Activated CD8-positive, alpha-beta memory T cell treated with anti-CD3 and anti-CD28 coated beads for 1 hour (primary cell): Measurements from ENCODE around the gene PTS.

Experiments used
- DNase-seq, 2 donors: peaks; one replicate each; pipeline ENCODE4 v3.0.0-alpha.2; 2020; ENCODE audit warnings: low read depth in 1 of 2; ENCODE audit errors: extremely low read depth in 1 of 2

The PTS gene

DNA sequence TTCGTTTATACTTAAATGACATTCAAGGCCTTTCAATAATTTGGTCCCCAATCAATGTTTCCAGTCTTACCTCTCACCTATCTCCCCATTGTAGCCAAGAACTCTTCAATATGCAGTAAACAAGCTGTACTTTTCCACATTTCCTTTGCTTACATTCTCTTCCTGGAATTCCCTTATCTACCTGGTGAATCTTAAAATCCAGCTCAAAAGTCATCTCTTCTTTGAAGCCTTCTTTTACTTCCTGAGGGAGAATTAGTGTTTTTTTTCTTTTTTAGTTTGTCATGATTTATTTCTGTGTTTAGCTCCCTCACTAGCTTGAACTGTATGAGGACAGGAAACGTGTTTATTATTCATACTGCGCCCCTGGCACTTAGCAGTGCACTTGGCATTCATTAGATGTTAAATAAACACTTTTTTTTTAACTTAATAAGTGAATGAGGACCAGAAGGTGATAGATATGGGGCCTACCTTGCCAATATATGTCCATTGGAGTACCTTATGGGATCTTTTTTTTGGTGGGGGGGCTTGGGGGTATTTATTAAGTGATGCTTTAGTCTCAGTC lies 4.9 kb upstream of the PTS start:
- no peak for DNase-seq

DNA sequence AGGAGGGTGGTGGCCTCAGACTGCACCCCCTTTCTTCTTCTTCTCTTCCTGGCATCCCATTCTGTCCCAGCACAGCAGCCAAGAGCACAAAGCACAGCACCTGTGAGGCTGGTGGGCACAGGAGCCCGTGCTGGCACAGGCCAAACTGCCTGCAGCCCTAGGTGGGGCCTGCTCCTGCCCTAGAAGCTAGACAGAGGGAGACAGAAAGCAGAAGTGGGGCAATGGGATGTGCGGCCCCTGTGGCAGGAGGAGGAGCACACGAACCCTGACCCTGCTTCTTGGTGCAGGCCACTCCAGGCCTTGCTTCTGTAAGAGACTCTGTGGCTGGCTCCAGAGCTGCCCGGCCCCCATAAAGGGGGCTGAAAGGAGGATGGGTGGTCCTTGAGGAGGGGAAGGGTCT lies 3.9 kb upstream of the PTS start:
- DNase-seq = no peak

DNA sequence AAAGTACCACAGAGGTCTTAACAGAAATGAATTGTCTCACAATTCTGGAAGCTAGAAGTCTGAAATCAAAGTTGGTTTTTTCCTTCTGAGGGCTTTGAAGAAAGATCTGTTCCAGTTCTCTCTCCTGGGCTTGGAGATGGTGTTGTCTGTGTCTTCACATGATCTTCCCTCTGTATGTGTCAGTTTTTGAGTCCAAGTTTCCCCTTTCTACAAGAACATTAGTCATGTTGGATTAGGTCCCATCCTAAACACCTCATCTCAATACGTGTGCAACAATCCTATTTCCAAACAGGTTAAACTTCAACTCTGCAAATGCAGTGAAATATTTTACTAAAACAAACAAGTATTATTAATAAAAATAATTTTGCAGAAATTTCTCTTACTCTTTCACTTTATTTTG lies 3.1 kb upstream of the PTS start:
- DNase-seq = no peak

DNA sequence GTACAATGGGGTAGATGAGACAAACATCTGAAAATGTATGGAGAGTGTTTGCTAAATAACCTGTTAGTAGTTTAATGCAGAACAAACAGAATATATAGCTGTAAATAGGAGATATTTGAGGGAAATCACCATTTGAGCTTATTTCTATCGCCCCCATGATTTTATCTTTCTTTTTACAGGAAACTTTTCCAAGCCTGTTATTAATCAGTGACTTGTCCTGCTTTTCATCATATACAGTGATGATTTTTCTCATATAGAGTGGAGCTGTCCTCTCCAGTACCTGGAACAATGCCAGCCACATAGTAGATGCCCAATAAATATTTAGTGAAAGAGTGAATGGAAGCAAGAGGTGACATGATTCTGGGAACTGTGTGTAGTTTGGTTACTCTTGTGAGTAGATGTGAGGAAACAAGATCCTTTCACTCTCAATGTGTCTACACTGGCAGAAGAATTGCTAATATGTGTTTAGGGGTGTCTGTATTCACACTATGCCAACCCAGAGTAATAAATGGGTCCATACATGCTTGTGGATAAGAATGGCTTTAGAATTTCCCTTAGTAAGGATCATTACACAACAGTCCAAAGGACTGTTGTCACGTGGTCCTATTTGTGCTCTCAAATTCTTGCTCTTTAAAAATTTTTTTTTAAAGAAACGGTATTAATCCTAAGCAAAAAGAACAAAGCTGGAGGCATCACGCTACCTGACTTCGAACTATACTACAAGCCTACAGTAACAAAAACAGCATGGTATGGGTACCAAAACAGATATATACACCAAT lies 2.3 kb upstream of the PTS start:
- DNase-seq = no peak

DNA sequence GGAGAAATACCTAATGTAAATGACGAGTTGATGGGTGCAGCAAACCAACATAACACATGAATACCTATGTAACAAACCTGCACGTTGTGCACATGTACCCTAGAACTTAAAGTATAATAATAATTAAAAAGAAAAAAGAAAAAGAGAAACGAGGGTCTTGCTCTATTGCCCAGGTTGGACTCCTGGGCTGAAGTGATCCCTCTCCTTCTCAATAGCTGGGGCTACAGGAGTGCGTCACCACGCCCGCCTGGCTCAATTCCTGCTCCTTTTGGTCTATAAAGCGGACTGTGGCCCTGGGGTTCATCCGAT lies 521 bp upstream of the PTS start:
- peak in 1 of 2 donors; percentile 2 for DNase-seq

DNA sequence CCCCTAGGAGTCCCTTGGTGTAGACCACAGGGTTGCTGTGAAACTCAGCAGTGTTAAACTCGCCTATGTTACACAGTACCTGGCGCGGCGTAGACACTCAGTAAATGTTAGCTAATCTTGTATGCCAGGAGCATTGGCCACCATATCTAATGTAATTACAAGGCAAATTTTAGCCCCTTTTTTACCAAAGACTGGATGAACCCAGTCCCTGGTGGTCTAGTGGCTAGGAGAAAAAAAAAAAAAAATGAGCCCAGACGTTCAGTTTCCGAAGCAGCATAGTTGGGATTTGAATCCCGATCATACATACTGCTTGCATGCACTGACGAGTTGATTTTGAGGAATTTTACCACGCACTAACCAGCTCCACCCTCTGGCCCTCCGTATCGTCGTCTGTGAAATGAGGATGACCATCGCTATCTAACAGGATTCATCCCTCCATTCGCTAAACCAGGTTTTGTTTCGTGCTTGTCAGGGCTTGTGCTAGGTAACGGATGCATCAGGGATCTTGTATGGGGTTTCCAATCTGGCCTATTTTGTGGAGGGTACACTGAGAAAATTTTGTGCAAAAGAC lies 688 bp downstream of the PTS start:
- no peak for DNase-seq

DNA sequence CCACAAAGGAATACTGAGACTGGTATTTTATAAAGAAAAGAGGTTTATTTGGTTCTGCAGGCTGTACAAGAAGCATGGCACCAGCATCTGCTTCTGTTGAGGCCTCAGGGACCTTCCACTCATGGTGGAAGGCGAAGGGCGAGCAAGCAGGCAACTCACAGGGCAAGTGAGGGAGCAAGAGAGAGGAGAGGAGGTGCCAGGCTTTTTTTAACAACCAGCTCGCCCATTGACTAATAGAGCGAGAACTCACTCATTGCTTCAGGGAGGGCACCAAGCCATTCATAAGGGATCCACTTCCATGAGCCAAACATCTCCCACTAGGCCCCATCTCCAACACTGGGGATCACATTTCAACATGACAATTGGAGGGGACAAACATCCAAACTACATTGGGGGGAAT lies 1.2 kb downstream of the PTS start:
- DNase-seq = no peak

DNA sequence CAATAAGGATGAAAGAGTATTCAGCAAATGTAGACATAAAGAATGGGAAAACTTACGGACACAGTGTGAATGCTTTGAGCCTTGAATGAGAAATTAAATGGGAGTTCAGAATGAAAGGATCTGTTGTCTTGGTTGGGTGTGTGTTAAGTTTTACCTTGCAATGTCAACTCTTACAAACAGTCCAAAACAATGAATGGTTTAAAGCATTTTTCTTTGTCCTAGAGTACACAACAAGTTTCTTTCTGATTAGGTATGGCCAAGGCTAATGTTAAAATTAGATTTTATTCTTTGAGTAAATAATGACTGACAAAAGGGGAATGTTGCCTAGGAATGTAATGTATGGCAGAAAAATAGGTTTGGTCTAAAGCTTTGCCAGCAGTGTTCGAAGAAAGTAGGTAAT lies 2.5 kb downstream of the PTS start:
- no peak for DNase-seq

DNA sequence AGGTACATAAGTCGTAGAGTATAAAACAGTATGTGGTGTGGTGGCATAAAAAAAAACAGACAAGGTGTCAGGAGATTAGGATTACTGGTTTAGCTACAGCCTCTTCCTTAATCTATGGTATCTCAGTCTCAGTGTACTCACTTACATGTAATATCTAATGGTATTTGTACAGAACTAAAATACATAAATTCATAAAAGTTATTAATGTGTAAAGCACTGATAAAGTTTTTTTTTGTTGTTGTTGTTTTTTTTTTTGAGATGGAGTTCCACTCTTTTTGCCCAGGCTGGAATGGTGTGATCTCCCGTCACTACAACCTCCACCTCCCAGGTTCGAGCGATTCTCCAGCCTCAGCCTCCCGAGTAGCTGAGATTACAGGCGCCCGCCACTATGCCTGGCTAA lies 2.9 kb downstream of the PTS start:
- no peak for DNase-seq

DNA sequence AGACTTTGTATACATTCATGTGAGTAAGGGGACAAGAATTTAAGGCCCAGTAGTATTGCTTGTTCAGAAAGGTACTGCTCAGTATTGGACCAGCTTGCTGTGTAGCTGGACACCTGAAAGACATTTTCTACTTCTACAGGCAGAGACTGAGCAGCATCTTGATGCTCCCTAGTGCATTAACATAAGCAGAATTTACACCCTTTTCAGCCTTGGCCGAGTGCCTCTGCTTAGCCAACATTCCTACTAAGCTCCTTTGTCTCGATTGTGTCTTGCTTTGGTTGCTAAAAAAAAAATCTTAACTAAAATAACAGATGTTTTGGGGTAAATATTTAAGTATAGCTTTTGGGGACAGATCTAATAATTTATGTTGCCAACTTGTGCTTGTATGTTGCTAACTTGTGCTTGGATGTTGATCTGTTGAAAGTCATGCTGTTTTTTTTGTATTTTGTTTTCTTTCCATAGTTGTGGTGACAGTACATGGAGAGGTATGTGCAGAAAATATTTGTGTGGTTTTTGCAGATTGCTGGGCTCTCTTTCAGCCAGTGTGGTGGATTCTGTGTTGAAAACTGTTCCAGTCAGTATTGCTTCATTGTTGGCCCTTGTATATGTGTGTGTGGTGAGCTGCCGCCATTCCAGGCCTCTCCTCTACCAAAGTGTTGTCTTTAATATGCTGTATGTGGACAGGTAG lies 3.7 kb downstream of the PTS start:
- no peak for DNase-seq

DNA sequence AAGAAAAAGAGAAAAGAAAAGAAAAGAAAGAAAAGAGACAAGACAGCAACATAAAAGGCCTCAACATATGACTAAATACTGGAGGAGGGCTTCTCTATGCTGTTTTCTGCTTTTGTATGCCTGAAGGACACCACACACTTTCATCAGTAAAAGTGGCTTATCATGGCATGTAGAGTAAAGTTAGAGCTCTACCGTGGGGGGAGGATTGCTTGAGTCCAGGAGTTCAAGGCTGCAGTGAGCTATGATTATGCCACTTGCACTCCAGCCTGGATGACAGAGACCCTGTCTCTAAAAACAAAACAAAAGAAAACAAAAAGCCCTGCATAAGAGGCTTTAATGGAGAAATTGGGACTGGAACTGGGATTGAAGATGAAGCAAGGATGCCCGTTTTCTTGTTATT lies 5.7 kb downstream of the PTS start:
- no peak for DNase-seq

DNA sequence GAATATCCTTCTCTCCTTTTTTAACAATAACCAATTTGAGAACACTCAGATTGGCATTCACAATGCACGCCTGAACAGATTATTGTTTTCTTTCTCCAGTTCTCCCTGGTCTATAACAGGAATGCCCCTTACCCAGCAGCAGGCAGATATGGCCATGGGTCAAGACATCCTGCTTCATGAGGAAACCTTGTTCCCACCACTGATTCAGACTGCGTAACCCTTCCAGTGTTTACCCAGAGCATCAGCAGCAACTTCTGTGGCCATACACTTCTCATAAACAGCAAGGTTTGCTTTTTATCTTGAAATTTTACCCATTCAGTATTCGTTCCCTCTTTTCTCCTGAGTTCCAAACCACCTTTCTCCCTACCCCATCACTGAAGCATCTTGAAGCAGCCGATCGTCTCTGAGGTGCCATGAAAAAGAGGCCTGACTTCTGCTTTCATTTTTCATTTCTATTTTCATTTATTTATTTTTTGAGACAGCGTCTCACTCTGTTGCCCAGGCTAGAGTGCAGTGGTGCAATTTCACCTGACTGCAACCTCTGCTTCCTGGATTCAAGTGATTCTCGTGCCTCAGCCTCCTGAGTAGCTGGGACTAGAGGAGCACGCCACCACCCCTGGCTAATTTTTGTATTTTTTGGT lies 9.6 kb downstream of the PTS start:
- DNase-seq = no peak

DNA sequence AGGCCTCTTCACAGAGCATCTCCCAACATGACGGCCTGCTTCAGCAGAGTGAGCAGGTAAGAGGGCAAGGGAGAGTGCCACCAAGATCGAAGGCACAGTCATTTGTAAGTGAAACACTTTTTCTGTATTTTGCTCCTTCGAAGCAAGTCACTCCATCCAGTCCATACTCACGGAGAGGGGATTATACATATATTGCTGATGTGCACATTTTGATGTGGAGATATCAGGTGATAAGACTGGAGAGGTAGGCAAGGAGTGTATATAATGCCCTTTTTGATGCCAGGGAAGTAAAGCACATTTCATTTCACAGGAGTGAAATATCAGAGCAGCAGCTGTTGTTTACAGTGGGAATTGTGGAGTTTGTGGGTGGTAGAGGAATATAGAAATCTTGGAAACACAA lies 11.2 kb downstream of the PTS start:
- DNase-seq = no peak

DNA sequence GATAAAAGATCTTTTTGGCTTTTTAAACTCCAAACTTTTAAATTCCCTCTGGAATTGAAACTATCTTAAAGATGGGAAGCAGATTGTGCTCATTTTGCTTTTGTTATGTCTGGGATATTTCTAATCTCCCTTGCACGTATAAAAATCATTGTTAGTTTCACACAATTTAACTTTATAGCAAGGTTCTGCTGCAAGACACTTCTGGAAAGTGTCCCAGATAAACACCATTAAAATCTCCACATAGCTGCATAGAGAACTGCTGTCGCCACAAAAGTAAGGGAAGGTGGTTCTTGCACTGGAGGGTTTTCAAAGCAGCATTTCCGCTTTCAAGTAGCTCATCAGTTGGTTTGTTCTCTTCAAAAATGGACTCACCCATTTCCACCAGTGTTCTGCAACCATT lies 11.8 kb downstream of the PTS start:
- DNase-seq = no peak

DNA sequence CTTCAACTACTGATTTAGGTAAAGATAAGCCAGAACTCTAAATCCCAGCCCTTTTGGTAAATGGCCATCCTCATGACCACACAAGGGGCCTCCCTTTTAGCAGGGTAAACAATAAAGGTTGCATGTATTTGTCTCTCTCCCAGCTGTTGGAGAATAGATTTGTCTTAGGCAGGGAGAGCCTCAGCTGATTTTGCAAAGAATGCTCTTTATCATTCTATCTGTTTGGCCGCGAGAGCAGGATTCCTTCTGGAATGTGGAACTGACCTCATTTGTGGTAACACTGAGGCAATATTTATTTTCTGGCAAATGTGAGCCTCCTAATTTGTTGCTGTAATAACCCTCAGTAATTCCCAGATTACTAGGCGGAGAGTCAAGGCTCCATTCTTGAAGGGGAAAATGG lies 15.3 kb downstream of the PTS start:
- DNase-seq = no peak

DNA sequence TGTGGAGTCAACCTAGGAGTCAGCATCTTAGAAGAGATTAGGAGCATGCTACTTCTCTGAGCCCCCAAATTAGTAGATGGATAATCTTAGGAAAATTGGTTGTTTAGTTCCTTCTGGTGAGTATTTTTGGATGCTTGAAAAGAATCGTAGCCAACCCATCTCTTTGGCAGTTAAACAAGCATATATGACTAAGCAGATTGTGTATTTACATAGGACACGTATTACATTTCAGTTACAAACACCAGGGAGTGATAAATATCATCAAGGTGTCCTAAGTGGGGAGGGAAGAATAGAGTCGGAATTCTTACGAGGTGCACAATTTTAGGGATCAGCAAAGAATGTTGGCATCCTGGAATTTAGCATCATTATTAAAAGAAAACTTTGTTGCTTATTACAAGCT lies 21.0 kb downstream of the PTS start:
- DNase-seq = no peak

DNA sequence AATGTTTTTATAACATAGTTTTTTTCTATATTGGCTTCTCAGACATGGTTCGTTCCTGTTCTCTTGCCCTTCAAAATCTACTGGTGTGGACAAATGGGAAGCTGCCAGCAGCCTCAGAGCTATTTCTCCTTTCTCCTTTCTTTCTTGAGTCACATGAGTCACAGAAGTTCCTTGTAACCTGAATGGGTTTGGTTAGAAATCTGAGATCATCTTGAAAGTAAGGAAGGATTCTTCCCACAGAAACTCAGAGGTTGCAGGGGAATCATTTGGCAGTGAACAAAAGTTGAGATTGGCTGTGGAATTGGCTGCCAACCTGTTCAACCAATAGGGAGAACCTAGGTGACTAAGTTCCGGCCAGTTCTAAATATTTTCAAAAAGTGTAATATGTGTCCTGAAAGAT lies 22.0 kb downstream of the PTS start:
- no peak for DNase-seq

DNA sequence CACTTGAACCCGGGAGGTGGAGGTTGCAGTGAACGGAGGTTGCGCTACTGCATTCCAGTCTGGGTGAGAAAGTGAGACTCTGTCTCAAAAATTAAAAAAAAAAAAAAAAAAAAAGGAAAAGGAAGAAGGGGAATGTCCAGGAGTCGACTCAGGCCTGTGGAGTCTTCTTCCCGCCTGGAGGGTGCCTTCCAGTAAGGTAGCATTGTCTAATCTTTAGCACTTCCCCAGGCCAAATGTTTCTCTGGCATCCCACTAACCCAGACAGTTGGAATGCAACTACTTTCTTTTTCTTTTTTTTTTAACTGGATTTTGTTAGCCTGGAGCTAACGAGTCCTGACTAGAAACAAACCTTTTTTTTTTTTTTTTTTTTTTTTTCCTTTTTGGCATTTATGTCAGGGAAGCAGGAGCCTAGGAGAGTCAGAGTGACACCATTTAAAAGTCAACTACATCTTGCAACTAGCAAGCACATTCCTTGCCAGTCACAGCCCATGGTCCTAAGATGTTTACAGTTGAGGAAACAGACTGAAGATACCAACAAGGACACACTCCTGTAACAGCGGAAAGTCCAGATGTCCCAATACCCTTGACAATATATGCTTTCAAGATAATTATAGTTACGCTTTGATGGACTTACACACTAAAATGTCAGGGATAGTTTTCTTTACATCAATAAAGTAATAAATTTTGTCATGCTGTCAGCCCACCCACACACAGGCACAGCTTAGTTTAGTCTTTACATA lies 23.8 kb downstream of the PTS start:
- no peak for DNase-seq

DNA sequence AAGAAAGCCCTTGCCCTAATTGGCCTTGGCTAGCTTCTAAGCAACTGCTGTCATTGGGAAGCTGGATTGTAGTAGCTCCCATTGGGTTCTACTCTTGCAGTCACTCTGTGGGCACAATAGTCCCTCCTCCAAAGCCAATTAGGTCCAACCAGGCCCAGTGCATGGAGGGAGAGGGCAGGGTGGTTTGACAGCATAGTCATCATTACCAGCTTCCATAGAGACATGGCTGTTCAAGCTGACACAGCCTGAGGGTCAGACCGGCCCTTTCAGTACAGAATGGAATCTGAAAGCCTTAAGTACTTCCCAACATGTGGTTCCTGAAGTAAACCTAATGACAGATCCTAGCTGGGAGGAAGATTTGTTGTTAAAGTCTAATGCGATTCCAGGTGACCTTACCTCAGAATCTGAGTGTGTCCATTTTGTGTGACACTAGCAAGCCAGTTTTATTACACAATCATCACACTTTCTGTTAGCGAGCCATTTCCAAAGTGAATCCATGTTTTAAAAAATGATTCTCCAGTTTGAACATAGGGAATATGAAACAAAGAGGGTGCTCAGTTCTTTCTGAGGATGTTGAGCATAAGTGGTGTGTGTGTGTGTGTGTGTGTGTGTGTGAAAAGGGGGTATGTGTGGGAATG lies 27.5 kb downstream of the PTS start:
- no peak for DNase-seq

DNA sequence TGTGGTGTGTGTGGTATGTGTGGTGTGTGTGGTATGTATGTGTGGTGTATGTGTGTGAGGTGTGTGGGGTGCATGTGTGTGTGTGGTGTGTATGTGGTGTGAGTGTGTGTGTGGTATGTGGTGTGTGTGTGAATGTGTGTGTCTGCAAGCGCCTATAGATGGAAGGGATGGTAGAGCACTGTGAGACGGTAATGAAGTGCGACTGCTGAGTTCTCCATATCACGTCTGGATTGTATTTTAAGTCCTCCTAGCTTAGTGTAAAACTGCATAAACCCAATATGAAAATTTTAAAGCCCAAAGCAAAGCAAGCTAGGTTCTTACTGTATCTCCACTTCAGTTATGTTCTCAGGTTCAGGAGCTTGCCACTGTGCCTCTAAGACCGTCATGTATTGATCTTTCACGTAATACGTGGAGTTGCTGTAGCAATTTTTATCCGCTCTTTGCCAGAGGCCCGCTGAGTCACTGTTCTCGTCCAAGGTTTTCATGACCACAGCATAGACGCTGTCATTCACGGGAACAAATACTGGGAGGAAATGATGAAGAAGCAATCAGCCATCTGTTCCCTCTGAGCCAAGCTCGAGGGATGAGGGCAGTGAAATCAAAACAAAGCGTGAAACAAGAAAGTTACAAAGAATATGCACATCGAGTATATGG lies 29.0 kb downstream of the PTS start:
- DNase-seq = no peak
